ENCODE measurements around the gene BNIPL. TPM values are rescaled to one million over a fixed set of nuclear protein-coding genes. Genes with fewer than 3 reads are reported as not detected.

The BNIPL gene
- total RNA-seq, 2 experiments from 2014 or later = 0.98 to 1.6 TPM

- Mint-ChIP-seq H3K36me3 (ENCODE audit: low read depth) (peaks cover 75% of the 10 kb centered on the region), H3K4me3 (peak overlapping the region; percentile 93), H3K27ac (peak overlapping the region; percentile 98), H3K9me3 (ENCODE audit: low read depth) (no peaks in the 10 kb centered on the region), H3K27me3 (no peaks in the 10 kb centered on the region), H3K4me1 (peaks cover 66% of the 10 kb centered on the region)
- POLR2A ChIA-PET = no interaction called here
- DNase-seq (peak; percentile 19), ATAC-seq (peak; percentile 9)
- CTCF ChIA-PET = interaction anchor here (0.6 to 1.8 kb wide), 3 partner anchors 9 to 446 kb away, joined by 3 to 6 read pairs (median 3); partner anchors contain the start of gene C1orf56
- intact Hi-C loops (cut with DNase I, micrococcal nuclease) = loop anchor here (2.0 to 5.0 kb wide), 2 partner anchors 31 to 494 kb away; no protein-coding TSS in a partner anchor
Measured at GRCh38 chr1:151056149-151056548, 19.8 kb downstream of the BNIPL start.

- peak overlapping the region; percentile 93 for H3K4me3 Mint-ChIP-seq
- DNase-seq (peak; percentile 39), ATAC-seq (no peak)
- POLR2A ChIA-PET = interaction anchor here (1.3 to 1.8 kb wide), 2 partner anchors 11 kb away, joined by 4 to 5 read pairs; partner anchors contain the start of gene C1orf56
- no peaks in the 10 kb centered on the region for H3K27me3 Mint-ChIP-seq
- CTCF ChIA-PET = interaction anchor here (0.6 to 4.8 kb wide), 18 partner anchors 9 to 225 kb away, joined by 3 to 34 read pairs (median 3); partner anchors contain the start of genes C1orf56 and GABPB2
- H3K36me3 Mint-ChIP-seq (ENCODE audit: low read depth) = peaks cover 56% of the 10 kb centered on the region
- intact Hi-C loops (cut with DNase I, micrococcal nuclease) = loop anchor here (1.0 to 5.0 kb wide), 11 partner anchors 10 to 496 kb away; partner anchors contain the start of genes GABPB2 (in 2 of the 2), PRUNE1 (in 2 of the 2), TNFAIP8L2 (in 2 of the 2) and ARNT (in 1 of the 2)
- no peaks in the 10 kb centered on the region for H3K9me3 Mint-ChIP-seq (ENCODE audit: low read depth)
- H3K27ac Mint-ChIP-seq = peak overlapping the region; percentile 98
- peaks cover 56% of the 10 kb centered on the region for H3K4me1 Mint-ChIP-seq
Measured at GRCh38 chr1:151058692-151059091, 22.3 kb downstream of the BNIPL start.

- Mint-ChIP-seq H3K27ac (peak within 1 kb of the TSS; percentile 98), H3K36me3 (ENCODE audit: low read depth) (peaks cover 49% of the 10 kb centered on the region), H3K9me3 (ENCODE audit: low read depth) (no peaks in the 10 kb centered on the region), H3K27me3 (no peaks in the 10 kb centered on the region), H3K4me3 (peak within 1 kb of the TSS; percentile 93), H3K4me1 (peaks cover 53% of the 10 kb centered on the region)
- ATAC-seq (peak; percentile 75), DNase-seq (peak; percentile 92)
- intact Hi-C loops (cut with DNase I, micrococcal nuclease) = loop anchor here (1.0 to 5.0 kb wide), 10 partner anchors 11 to 497 kb away; partner anchors contain the start of genes GABPB2 (in 2 of the 2), PRUNE1 (in 2 of the 2), TNFAIP8L2 (in 2 of the 2) and CERS2 (in 1 of the 2)
- POLR2A ChIA-PET = interaction anchor here (0.6 to 1.2 kb wide), 3 partner anchors 10 to 491 kb away, joined by 3 to 6 read pairs (median 3); partner anchors contain the start of gene C1orf56
- CTCF ChIA-PET = interaction anchor here (0.6 to 4.8 kb wide), 20 partner anchors 9 to 804 kb away, joined by 3 to 34 read pairs (median 3); partner anchors contain the start of genes C1orf56, GABPB2 and TNFAIP8L2
Measured at GRCh38 chr1:151059109-151060006, 23.0 kb downstream of the BNIPL start, which contains the start of gene CDC42SE1. Gene CDC42SE1, minus strand, starts transcription at chr1:151059622. Its CDS starts 3,892 bp downstream, at chr1:151055730.

- no peaks in the 10 kb centered on the region for H3K9me3 Mint-ChIP-seq (ENCODE audit: low read depth)
- peak within 1 kb of the TSS; percentile 98 for H3K27ac Mint-ChIP-seq
- no peaks in the 10 kb centered on the region for H3K27me3 Mint-ChIP-seq
- ChIA-PET CTCF (interaction anchor here (0.7 to 4.8 kb wide), 10 partner anchors 8 to 805 kb away, joined by 3 to 34 read pairs (median 5); partner anchors contain the start of genes C1orf56, GABPB2 and TNFAIP8L2), POLR2A (interaction anchor here (0.6 to 1.2 kb wide), 3 partner anchors 10 to 492 kb away, joined by 3 to 6 read pairs (median 3); partner anchors contain the start of gene C1orf56)
- peaks cover 47% of the 10 kb centered on the region for H3K4me1 Mint-ChIP-seq
- peaks cover 41% of the 10 kb centered on the region for H3K36me3 Mint-ChIP-seq (ENCODE audit: low read depth)
- no peak for ATAC-seq
- intact Hi-C loops (cut with DNase I, micrococcal nuclease) = no loop called here
- peak; percentile 44 for DNase-seq
- peak within 1 kb of the TSS; percentile 93 for H3K4me3 Mint-ChIP-seq
Measured at GRCh38 chr1:151060007-151060656, 23.7 kb downstream of the BNIPL start, which contains the start of gene MLLT11. Gene MLLT11, plus strand, starts transcription at chr1:151060397. Its CDS starts 6,828 bp downstream, at chr1:151067225.

- intact Hi-C loops (cut with DNase I, micrococcal nuclease) = no loop called here
- no peaks in the 10 kb centered on the region for H3K9me3 Mint-ChIP-seq (ENCODE audit: low read depth)
- no peak for DNase-seq
- no peak for ATAC-seq
- H3K36me3 Mint-ChIP-seq (ENCODE audit: low read depth) = peaks cover 34% of the 10 kb centered on the region
- peak overlapping the region; percentile 98 for H3K27ac Mint-ChIP-seq
- ChIA-PET POLR2A (interaction anchor here (1.1 to 1.2 kb wide), 2 partner anchors 13 to 493 kb away, joined by 3 to 6 read pairs; partner anchors contain the start of gene C1orf56), CTCF (interaction anchor here (0.6 to 4.8 kb wide), 12 partner anchors 7 to 806 kb away, joined by 3 to 34 read pairs (median 5); partner anchors contain the start of genes C1orf56, GABPB2 and TNFAIP8L2)
- H3K4me3 Mint-ChIP-seq = peak overlapping the region; percentile 93
- H3K4me1 Mint-ChIP-seq = peaks cover 40% of the 10 kb centered on the region
- no peaks in the 10 kb centered on the region for H3K27me3 Mint-ChIP-seq
Measured at GRCh38 chr1:151060657-151061421, 24.5 kb downstream of the BNIPL start.

GRCh38 chr1:151061704-151062103 is 25.3 kb downstream of the BNIPL start:
- Mint-ChIP-seq H3K27ac (no peak overlapping the region), H3K4me3 (no peak overlapping the region), H3K4me1 (peaks cover 31% of the 10 kb centered on the region), H3K9me3 (ENCODE audit: low read depth) (no peaks in the 10 kb centered on the region), H3K36me3 (ENCODE audit: low read depth) (peaks cover 25% of the 10 kb centered on the region), H3K27me3 (no peaks in the 10 kb centered on the region)
- DNase-seq = no peak
- POLR2A ChIA-PET = no interaction called here
- intact Hi-C loops (cut with DNase I, micrococcal nuclease) = no loop called here
- CTCF ChIA-PET = interaction anchor here (0.6 to 4.8 kb wide), 8 partner anchors 10 to 501 kb away, joined by 3 to 34 read pairs (median 5); partner anchors contain the start of genes C1orf56, GABPB2 and MINDY1
- ATAC-seq = no peak

- ChIA-PET CTCF (interaction anchor here (0.6 to 1.9 kb wide), 6 partner anchors 9 to 127 kb away, joined by 4 to 10 read pairs (median 4); partner anchors contain the start of genes C1orf56, GABPB2, MINDY1 and TNFAIP8L2), POLR2A (interaction anchor here (0.6 kb wide), 1 partner anchor 149 kb away, joined by 5 read pairs; no protein-coding TSS in a partner anchor)
- H3K4me3 Mint-ChIP-seq = no peak overlapping the region
- no peak for DNase-seq
- peaks cover 14% of the 10 kb centered on the region for H3K36me3 Mint-ChIP-seq (ENCODE audit: low read depth)
- no peaks in the 10 kb centered on the region for H3K9me3 Mint-ChIP-seq (ENCODE audit: low read depth)
- H3K4me1 Mint-ChIP-seq = peaks cover 21% of the 10 kb centered on the region
- intact Hi-C loops (cut with DNase I, micrococcal nuclease) = no loop called here
- ATAC-seq = no peak
- H3K27me3 Mint-ChIP-seq = no peaks in the 10 kb centered on the region
- H3K27ac Mint-ChIP-seq = no peak overlapping the region
Measured at GRCh38 chr1:151062741-151063371, 26.5 kb downstream of the BNIPL start.

- no peak overlapping the region for H3K4me3 Mint-ChIP-seq
- ATAC-seq = no peak
- H3K27ac Mint-ChIP-seq = no peak overlapping the region
- H3K4me1 Mint-ChIP-seq = peaks cover 31% of the 10 kb centered on the region
- no peak for DNase-seq
- H3K27me3 Mint-ChIP-seq = no peaks in the 10 kb centered on the region
- intact Hi-C loops (cut with DNase I, micrococcal nuclease) = no loop called here
- H3K36me3 Mint-ChIP-seq (ENCODE audit: low read depth) = peaks cover 4% of the 10 kb centered on the region
- CTCF ChIA-PET = interaction anchor here (0.6 to 1.4 kb wide), 11 partner anchors 18 to 126 kb away, joined by 3 to 4 read pairs (median 3); partner anchors contain the start of genes C1orf56 and TNFAIP8L2
- H3K9me3 Mint-ChIP-seq (ENCODE audit: low read depth) = no peaks in the 10 kb centered on the region
- POLR2A ChIA-PET = no interaction called here
Measured at GRCh38 chr1:151065089-151065645, 28.8 kb downstream of the BNIPL start.

GRCh38 chr1:151067185-151067584 is 30.8 kb downstream of the BNIPL start:
- Mint-ChIP-seq H3K4me1 (peaks cover 26% of the 10 kb centered on the region), H3K36me3 (ENCODE audit: low read depth) (peaks cover 7% of the 10 kb centered on the region), H3K27me3 (no peaks in the 10 kb centered on the region), H3K9me3 (ENCODE audit: low read depth) (no peaks in the 10 kb centered on the region), H3K4me3 (no peak overlapping the region), H3K27ac (no peak overlapping the region)
- CTCF ChIA-PET = interaction anchor here (1.1 to 2.2 kb wide), 2 partner anchors 9 to 61 kb away, joined by 5 to 9 read pairs; no protein-coding TSS in a partner anchor
- intact Hi-C loops (cut with DNase I, micrococcal nuclease) = no loop called here
- ATAC-seq (no peak), DNase-seq (no peak)
- POLR2A ChIA-PET = interaction anchor here (0.6 kb wide), 1 partner anchor 155 kb away, joined by 3 read pairs; no protein-coding TSS in a partner anchor
